Colon (tissue), 2 donors: ENCODE results near the gene H6PD.

Experiments
- FAIRE-seq: peaks from 2 replicates; lab custom pipeline; 2012; peaks lifted over from hg19 to GRCh38; lab: Jason Lieb, UNC
- donor health status: control.
- donor health status: control.

The H6PD gene

GRCh38 chr1:9240914-9241820 lies 6.6 kb downstream of the H6PD start:
- FAIRE-seq = no peak

DNA sequence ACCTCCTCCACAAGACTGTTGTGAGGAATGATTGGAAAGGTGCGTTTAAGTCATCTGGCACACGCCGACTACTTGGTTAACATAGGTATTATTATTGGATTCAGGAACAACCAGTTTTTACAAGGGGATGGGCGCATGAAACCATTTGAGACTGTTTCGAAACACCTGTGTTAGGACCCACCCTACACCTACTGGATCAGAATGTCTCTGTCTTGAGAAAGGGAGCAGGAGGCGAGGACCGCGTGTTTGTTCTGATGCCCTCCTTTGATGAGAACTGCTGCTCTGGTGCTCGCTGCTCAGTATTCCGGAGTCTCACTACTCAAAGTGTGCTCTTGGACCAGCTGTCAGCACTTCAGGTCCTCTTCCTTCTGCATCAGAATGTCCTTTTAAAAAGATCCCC lies 7.3 kb downstream of the H6PD start:
- no peak for FAIRE-seq

GRCh38 chr1:9242338-9242969 lies 7.9 kb downstream of the H6PD start:
- FAIRE-seq = no peak

GRCh38 chr1:9243066-9243739 lies 8.6 kb downstream of the H6PD start:
- no peak for FAIRE-seq

DNA sequence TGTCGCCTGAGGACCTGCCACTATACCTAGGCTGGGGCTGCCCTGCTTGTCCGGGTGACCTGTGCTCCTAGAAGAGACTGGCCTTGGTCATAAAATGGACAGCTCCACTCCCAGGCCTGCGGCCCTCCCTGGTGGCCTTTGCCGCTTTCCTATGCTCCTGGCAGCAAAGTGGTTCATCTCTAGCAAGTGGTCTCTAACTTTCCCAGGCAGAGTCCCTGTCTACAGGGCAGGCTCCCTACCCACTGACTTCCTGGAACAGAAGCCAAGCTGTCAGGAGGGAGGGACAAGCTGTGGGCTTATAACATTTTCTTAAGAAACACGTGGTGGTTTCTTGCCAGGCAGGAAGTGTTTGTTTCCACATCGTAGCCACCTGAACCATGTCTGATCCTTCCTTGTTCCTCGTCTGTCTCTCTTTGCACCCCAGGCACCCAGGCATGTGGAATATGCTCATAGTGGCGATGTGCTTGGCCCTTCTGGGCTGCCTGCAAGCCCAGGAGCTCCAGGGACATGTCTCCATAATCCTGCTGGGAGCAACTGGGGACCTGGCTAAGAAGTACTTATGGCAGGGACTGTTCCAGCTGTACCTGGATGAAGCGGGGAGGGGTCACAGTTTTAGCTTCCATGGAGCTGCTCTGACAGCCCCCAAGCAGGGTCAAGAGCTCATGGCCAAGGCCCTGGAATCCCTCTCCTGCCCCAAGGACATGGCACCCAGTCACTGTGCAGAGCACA lies 10.1 kb downstream of the H6PD start:
- no peak for FAIRE-seq

DNA sequence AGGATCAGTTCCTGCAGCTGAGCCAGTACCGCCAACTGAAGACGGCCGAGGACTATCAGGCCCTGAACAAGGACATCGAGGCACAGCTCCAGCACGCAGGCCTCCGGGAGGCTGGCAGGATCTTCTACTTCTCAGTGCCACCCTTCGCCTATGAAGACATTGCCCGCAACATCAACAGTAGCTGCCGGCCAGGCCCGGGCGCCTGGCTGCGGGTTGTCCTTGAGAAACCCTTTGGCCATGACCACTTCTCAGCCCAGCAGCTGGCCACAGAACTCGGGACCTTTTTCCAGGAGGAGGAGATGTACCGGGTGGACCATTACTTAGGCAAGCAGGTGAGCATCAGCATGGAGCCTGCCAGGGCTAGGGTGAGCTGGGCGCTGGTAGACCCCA lies 10.7 kb downstream of the H6PD start:
- FAIRE-seq = no peak

GRCh38 chr1:9245661-9246060 lies 11.1 kb downstream of the H6PD start:
- no peak for FAIRE-seq

DNA sequence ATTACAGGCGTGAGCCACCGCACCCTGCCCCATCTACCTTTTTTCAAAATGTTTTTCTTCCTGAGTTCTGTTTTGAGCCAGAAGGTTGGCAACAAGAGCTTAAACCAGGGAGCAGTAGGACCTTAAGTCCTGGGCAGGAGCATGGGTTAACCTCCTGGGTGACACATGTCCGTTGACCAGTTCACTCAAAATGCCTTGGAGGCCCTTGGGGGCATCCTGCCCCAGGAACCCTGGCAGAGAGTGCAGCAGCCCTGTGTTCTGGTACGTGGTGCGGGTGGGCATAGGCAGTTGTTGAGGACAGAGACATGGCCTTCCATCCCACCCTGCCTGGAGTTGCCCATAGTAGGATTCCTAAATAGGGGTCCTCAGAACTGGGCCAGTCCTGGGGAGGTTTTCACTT lies 11.6 kb downstream of the H6PD start:
- no peak for FAIRE-seq

GRCh38 chr1:9246841-9247785 lies 12.5 kb downstream of the H6PD start:
- FAIRE-seq = no peak

- FAIRE-seq = no peak
These were observed 13.3 kb downstream of the H6PD start for GRCh38 chr1:9247894-9248293.

GRCh38 chr1:9248341-9249262 lies 14.0 kb downstream of the H6PD start:
- no peak for FAIRE-seq

DNA sequence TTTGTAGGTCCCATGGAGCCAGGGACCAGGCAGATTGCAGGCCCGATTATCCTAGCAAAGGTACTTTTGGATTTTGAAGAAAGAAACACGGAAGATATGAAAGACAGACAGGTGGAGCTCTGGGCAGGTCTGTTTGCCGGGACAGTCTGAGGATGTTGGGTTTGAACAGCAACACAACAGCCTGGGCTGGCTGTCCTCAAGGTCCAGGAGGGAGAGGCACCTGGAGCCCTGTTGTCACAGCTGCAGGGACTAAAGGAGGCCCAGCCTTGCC lies 14.6 kb downstream of the H6PD start:
- FAIRE-seq = no peak

GRCh38 chr1:9249534-9250410 lies 15.2 kb downstream of the H6PD start:
- no peak for FAIRE-seq

- no peak for FAIRE-seq
These were observed 16.1 kb downstream of the H6PD start for GRCh38 chr1:9250411-9251381.

GRCh38 chr1:9251501-9251900 lies 16.9 kb downstream of the H6PD start:
- FAIRE-seq = no peak

GRCh38 chr1:9253004-9253403 lies 18.4 kb downstream of the H6PD start:
- FAIRE-seq = no peak

GRCh38 chr1:9253453-9254105 lies 19.0 kb downstream of the H6PD start:
- FAIRE-seq = no peak

DNA sequence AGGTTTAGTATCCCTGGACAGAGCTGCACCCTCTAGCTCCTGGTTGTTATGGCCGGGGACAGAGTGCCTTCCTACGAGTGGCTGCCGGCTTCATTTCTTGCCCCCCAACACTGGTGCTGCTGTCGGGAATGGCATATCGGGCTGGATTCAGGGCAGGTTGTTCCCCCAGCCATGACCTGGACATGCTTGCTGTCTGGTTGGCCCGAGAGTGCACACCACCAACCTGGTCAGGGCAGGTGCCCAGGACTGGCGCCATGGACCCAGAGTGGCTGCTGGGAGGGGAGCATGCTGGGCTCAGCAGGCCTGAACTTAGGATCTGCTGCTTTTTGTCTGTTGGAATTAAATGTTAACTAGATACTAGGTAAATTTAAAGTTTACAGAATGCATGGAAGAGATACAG lies 21.8 kb downstream of the H6PD start:
- FAIRE-seq = no peak
